A673 (cell line): ENCODE data around the gene IL4R.

ENCODE experiments used
- CTCF ChIP-seq: fragments of 300-800, 200-600 bp; sonication (generic); conservative IDR thresholded peaks from 2 replicates; pipeline ENCODE4 v1.5.1; 2017; ENCODE audit warnings: low read depth, mild to moderate bottlenecking, antibody characterized with exemption, low read length, moderate library complexity, mixed read lengths
- EZH2 ChIP-seq: fragments of 200-600 bp; sonication (generic); IDR thresholded peaks from 2 replicates; pipeline ENCODE4 v1.6.1; 2017; ENCODE audit warnings: borderline replicate concordance, low read depth, mild to moderate bottlenecking, mixed read lengths, antibody characterized with exemption, low read length; ENCODE audit not compliant: poor library complexity, severe bottlenecking

- TF ChIP-seq EZH2 = no peak
- TF ChIP-seq CTCF = no peak
Observed at GRCh38 chr16:27304102-27304501, 9.7 kb upstream of the IL4R start.
